SK-N-SH (cell line): ENCODE data around the gene RSRC1. TPM values are rescaled to one million over a fixed set of nuclear protein-coding genes. Genes with fewer than 3 reads are reported as not detected.
A peak's percentile ranks its signal among the peaks of the same experiment; 100 is the strongest.

Experiments
- CTCF ChIA-PET: fragments of 300-600, 350-600 bp; formaldehyde crosslinking; extraction: SDS; loops from one replicate; lab custom pipeline; 2021; lab: Yijun Ruan, JAX
- POLR2A ChIA-PET: fragments of 350-600 bp; sonication (Branson Sonifier 250); formaldehyde crosslinking; extraction: SDS; loops from one replicate; lab custom pipeline; 2020; ENCODE audit warnings: antibody characterized with exemption, inconsistent platforms; lab: Yijun Ruan, JAX
- DNase-seq: peaks from one replicate; pipeline ENCODE4 v3.0.0; 2012
- H2AFZ ChIP-seq: fragments of 200-600 bp; sonication (generic); 2 replicates; pipeline ENCODE4 v1.8.1; 2016; ENCODE audit warnings: antibody characterized with exemption, mild to moderate bottlenecking, low read depth
- H3F3A ChIP-seq: fragments of 200-600 bp; sonication (generic); replicated peaks from 2 replicates; pipeline ENCODE3; 2016; ENCODE audit warnings: antibody characterized with exemption, mild to moderate bottlenecking; ENCODE audit not compliant: insufficient read depth
- H3K27ac ChIP-seq, 2 experiments: fragments of 200-500 bp in 1 of 2; fragments of 200-600 bp in 1 of 2; sonication (Bioruptor generic) in 1 of 2; sonication (generic), shearing (Covaris generic) in 1 of 2; 2 replicates each; pipeline versions ENCODE4 v1.5.1 to v1.6.1; 2014 to 2016; ENCODE audit warnings: low read depth in 2 of 2, inconsistent platforms in 1 of 2, low read length in 1 of 2, mild to moderate bottlenecking in 1 of 2, mixed read lengths in 1 of 2
- H3K27me3 ChIP-seq: fragments of 200-600 bp; sonication (generic), shearing (Covaris generic); 2 replicates; pipeline ENCODE4 v1.6.1; 2016; ENCODE audit warnings: mixed run types; ENCODE audit not compliant: insufficient read depth
- H3K36me3 ChIP-seq, 2 experiments: fragments of 200-500 bp in 1 of 2; fragments of 200-600 bp in 1 of 2; sonication (Bioruptor generic) in 1 of 2; sonication (generic) in 1 of 2; replicated peaks in 1 of 2; 2 replicates each; pipeline versions ENCODE3 to v1.5.1; 2014 to 2016; ENCODE audit warnings: low read length in 1 of 2, mild to moderate bottlenecking in 1 of 2; ENCODE audit not compliant: insufficient read depth in 2 of 2, control insufficient read depth in 1 of 2
- H3K4me1 ChIP-seq, 2 experiments: fragments of 200-500 bp in 1 of 2; fragments of 200-600 bp in 1 of 2; sonication (Bioruptor generic) in 1 of 2; sonication (generic), shearing (Covaris generic) in 1 of 2; 2 replicates each; pipeline versions ENCODE4 v1.5.1 to v1.6.1; 2014 to 2016; ENCODE audit warnings: low read depth in 1 of 2, low read length in 1 of 2, mixed run types in 1 of 2; ENCODE audit not compliant: insufficient read depth in 2 of 2, control insufficient read depth in 1 of 2
- H3K4me2 ChIP-seq: fragments of 200-600 bp; sonication (generic), shearing (Covaris generic); 2 replicates; pipeline ENCODE4 v1.6.1; 2017; ENCODE audit warnings: mixed run types
- H3K4me3 ChIP-seq, 2 experiments: fragments of 200-500 bp in 1 of 2; fragments of 200-600 bp in 1 of 2; sonication (Bioruptor generic) in 1 of 2; sonication (generic), shearing (Covaris generic) in 1 of 2; 2 replicates each; pipeline versions ENCODE4 v1.5.1 to v1.8.1; 2014 to 2016; ENCODE audit warnings: low read depth in 2 of 2, inconsistent platforms in 1 of 2, low read length in 1 of 2, mild to moderate bottlenecking in 1 of 2, mixed read lengths in 1 of 2, moderate library complexity in 1 of 2
- H3K79me2 ChIP-seq: fragments of 200-600 bp; sonication (generic); 2 replicates; pipeline ENCODE4 v1.8.1; 2017; ENCODE audit warnings: mild to moderate bottlenecking; ENCODE audit not compliant: insufficient read depth
- H3K9ac ChIP-seq: fragments of 200-600 bp; sonication (generic); 2 replicates; pipeline ENCODE4 v1.6.1; 2017; ENCODE audit warnings: mixed run types
- H3K9me2 ChIP-seq: fragments of 200-600 bp; sonication (generic); 2 replicates; pipeline ENCODE4 v1.6.1; 2017; ENCODE audit warnings: mixed run types
- H3K9me3 ChIP-seq: fragments of 200-600 bp; sonication (generic); 2 replicates; pipeline ENCODE4 v1.6.1; 2017; ENCODE audit warnings: mixed run types, mild to moderate bottlenecking, moderate library complexity
- H4K20me1 ChIP-seq: fragments of 200-600 bp; sonication (generic); 2 replicates; pipeline ENCODE4 v1.6.1; 2017; ENCODE audit warnings: mild to moderate bottlenecking, mixed run types; ENCODE audit not compliant: insufficient read depth
- CHD2 ChIP-seq: fragments of 150-350 bp; IDR thresholded peaks from 2 replicates; pipeline ENCODE4 v1.6.1; 2018; ENCODE audit warnings: low read length; ENCODE audit not compliant: partially characterized antibody
- ELF1 ChIP-seq: IDR thresholded peaks from 2 replicates; pipeline ENCODE4 v1.4.0; 2012
- EZH2phosphoT487 ChIP-seq: fragments of 200-600 bp; sonication (generic); IDR thresholded peaks from 2 replicates; pipeline ENCODE4 v1.6.1; 2017; ENCODE audit warnings: low read depth, mixed run types, mild to moderate bottlenecking, antibody characterized with exemption, moderate library complexity, borderline replicate concordance
- FOSL2 ChIP-seq: IDR thresholded peaks from 2 replicates; pipeline ENCODE4 v1.4.0; 2012; ENCODE audit warnings: low read depth, mild to moderate bottlenecking, moderate library complexity, borderline replicate concordance
- FOXJ3 ChIP-seq: sonication (generic); formaldehyde crosslinking; IDR thresholded peaks from 2 replicates; pipeline ENCODE4 v1.5.1; 2020; ENCODE audit warnings: mild to moderate bottlenecking, missing genetic modification reagents
- GABPA ChIP-seq: IDR thresholded peaks from 2 replicates; pipeline ENCODE4 v1.4.0; 2012; ENCODE audit warnings: low read depth, mild to moderate bottlenecking
- MEF2A ChIP-seq: IDR thresholded peaks from 2 replicates; pipeline ENCODE4 v1.4.0; 2012; ENCODE audit warnings: low read depth, borderline replicate concordance
- NRF1 ChIP-seq: IDR thresholded peaks from 2 replicates; pipeline ENCODE4 v1.6.1; 2012; ENCODE audit warnings: low read depth, mild to moderate bottlenecking, low read length
- POLR2AphosphoS5 ChIP-seq: IDR thresholded peaks from 2 replicates; pipeline ENCODE4 v1.6.1; 2012; ENCODE audit warnings: low read depth, low read length
- RAD21 ChIP-seq: IDR thresholded peaks from 2 replicates; pipeline ENCODE4 v1.6.1; 2012; ENCODE audit warnings: mild to moderate bottlenecking, low read length
- RCOR1 ChIP-seq: fragments of 150-350 bp; IDR thresholded peaks from 2 replicates; pipeline ENCODE4 v1.6.1; 2017; ENCODE audit warnings: antibody characterized with exemption, low read length
- RXRA ChIP-seq: IDR thresholded peaks from 2 replicates; pipeline ENCODE4 v1.4.0; 2012; ENCODE audit warnings: low read depth, mild to moderate bottlenecking, borderline replicate concordance
- TCF12 ChIP-seq: IDR thresholded peaks from 2 replicates; pipeline ENCODE4 v1.4.0; 2012
- YY1 ChIP-seq: IDR thresholded peaks from 2 replicates; pipeline ENCODE4 v1.4.0; 2012; ENCODE audit warnings: low read depth, mild to moderate bottlenecking
- WGBS: methylation state at CpG from one replicate; pipeline ENCODE4 v1.1.6; 2017; ENCODE audit warnings: low lambda C conversion rate; 5-methylcytosine and 5-hydroxymethylcytosine counted together
- polyA plus RNA-seq, 3 experiments: library from polyadenylated mRNA; depleted of rRNA; stranded (reverse); fragments of >200 nt; gene quantifications; 2 replicates each; pipeline ENCODE4 v1.2.3, GENCODE V29; 2012
- TF ChIP-seq, protein P1 (sequence below): fragments of 150-350 bp; IDR thresholded peaks from 2 replicates; pipeline ENCODE4 v1.6.1; 2016; ENCODE audit warnings: mild to moderate bottlenecking, low read depth, low read length
- TF ChIP-seq, protein P2 (sequence below): fragments of 200-600 bp; sonication (generic); IDR thresholded peaks from 2 replicates; pipeline ENCODE4 v1.6.1; 2017; ENCODE audit warnings: antibody characterized with exemption, mild to moderate bottlenecking, moderate library complexity

RSRC1 gene
- polyA plus RNA-seq, 1 of the 3 experiments (the other 2 are of a cell fraction) = 4.5 TPM

DNA sequence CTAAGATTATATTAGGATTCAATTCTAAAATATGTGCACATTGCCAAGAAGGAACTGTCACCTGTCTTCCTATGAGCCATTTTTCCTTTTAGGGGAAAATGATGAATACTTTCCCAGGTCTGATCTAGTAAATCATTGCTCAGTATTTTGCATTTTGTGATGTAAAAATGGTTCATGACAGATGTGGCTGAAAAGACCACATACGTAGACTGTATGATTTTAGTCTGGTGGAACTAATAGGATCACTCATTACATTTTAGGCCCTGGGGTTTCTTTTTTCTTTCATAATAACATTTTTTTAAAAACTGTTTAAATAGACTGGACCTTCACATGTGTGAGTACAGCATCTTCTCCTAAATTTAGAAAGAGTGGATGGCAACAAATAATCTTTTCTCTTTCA is 259.4 kb downstream of the RSRC1 start (continued):
- TF ChIP-seq, protein P1, sequence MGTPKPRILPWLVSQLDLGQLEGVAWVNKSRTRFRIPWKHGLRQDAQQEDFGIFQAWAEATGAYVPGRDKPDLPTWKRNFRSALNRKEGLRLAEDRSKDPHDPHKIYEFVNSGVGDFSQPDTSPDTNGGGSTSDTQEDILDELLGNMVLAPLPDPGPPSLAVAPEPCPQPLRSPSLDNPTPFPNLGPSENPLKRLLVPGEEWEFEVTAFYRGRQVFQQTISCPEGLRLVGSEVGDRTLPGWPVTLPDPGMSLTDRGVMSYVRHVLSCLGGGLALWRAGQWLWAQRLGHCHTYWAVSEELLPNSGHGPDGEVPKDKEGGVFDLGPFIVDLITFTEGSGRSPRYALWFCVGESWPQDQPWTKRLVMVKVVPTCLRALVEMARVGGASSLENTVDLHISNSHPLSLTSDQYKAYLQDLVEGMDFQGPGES = no peak
- TF ChIP-seq RAD21 (no peak), NRF1 (no peak), FOXJ3 (CRISPR knock-in tag) (no peak), ELF1 (no peak), RCOR1 (no peak)
- TF ChIP-seq, all 33 proteins: peak for 0

DNA sequence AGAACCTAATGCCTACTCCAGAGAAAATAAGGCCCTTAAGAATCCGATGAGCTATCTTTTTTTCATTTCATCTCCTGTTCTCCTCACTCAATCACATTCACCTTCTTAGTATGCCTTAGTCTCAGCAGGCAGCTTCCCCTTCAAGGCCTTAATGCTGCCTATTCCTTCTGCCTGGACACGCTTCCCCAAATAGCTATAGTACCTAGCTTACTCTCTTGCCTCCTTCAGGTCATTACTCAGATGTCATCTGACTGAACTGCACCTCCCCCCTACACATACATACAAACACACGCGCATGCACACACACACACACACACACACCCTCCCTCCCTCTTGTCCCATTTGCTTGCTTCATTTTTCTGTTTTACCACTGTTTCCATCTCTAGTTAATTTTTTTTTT is 269.6 kb downstream of the RSRC1 start:
- no peak for DNase-seq
- peaks cover 0 to 11% of the 10 kb centered on the region in 2 experiments; a peak in 2 of 4 replicates for H3K4me1 ChIP-seq
- TF ChIP-seq NRF1 = no peak
- no peak for TF ChIP-seq RCOR1
- TF ChIP-seq YY1 = no peak
- TF ChIP-seq FOXJ3 (CRISPR knock-in tag) = no peak
- no peak for TF ChIP-seq RXRA
- TF ChIP-seq FOSL2 = no peak
- no peak for TF ChIP-seq GABPA
- no peak for TF ChIP-seq CHD2
- no peak for TF ChIP-seq MEF2A
- TF ChIP-seq POLR2AphosphoS5 = no peak
- no peak for TF ChIP-seq EZH2phosphoT487
- H3K4me2 ChIP-seq = no peak overlapping the region
- no peaks in the 10 kb centered on the region for H3K36me3 ChIP-seq
- no peak overlapping the region for H3K4me3 ChIP-seq
- H3K9me2 ChIP-seq = no peaks in the 10 kb centered on the region
- no peak overlapping the region for H3K9ac ChIP-seq
- H3K79me2 ChIP-seq = no peaks in the 10 kb centered on the region
- H3K27ac ChIP-seq = no peak overlapping the region
- no peaks in the 10 kb centered on the region for H3K9me3 ChIP-seq
- 84% methylated on average over 4 of the region's 4 CpGs for WGBS
- no peaks in the 10 kb centered on the region for H4K20me1 ChIP-seq
- ChIA-PET CTCF (no interaction called here), POLR2A (no interaction called here)
- no peaks in the 10 kb centered on the region for H3K27me3 ChIP-seq
- no peaks in the 10 kb centered on the region for H3F3A ChIP-seq
- H2AFZ ChIP-seq = no peak overlapping the region

DNA sequence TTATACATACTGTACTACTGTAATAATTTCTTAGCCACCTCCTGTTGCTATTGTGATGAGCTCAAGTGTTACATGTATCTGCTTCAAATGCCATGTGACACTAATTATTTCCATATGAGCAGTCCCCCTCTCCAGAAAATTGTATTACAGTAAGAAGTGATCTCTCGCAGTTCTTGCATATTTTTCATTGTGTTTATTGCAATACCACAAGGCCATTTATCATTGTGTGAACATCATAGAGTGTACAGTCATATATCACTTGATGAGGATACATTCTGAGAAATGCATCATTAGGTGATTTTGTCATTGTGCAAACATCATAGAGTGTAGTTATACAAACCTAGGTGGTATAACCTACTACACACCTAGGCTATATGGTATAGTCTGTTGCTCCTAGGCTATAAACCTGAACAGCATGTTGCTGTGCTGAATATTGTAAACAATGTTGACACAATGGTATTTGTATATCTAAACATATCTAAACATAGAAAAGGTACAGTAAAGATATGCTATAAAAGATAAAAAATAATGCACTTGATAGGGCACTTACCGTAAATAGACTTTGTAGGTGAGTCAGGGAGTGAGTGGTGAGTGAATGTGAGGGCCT is 271.5 kb downstream of the RSRC1 start:
- 86% methylated on average over 2 of the region's 2 CpGs for WGBS
- H3K27me3 ChIP-seq = no peaks in the 10 kb centered on the region
- H3K9me2 ChIP-seq = no peaks in the 10 kb centered on the region
- no peak overlapping the region for H3K4me2 ChIP-seq
- no peak overlapping the region for H3K4me3 ChIP-seq
- no peak overlapping the region for H3K9ac ChIP-seq
- H3K4me1 ChIP-seq = peaks cover 0 to 11% of the 10 kb centered on the region in 2 experiments; a peak in 2 of 4 replicates
- no peak overlapping the region for H2AFZ ChIP-seq
- H3K36me3 ChIP-seq = no peaks in the 10 kb centered on the region
- H3K9me3 ChIP-seq = no peaks in the 10 kb centered on the region
- no peaks in the 10 kb centered on the region for H3F3A ChIP-seq
- H3K79me2 ChIP-seq = no peaks in the 10 kb centered on the region
- no peaks in the 10 kb centered on the region for H4K20me1 ChIP-seq
- ChIA-PET POLR2A (no interaction called here), CTCF (interaction anchor here (0.9 kb wide), 1 partner anchor 9 kb away, joined by 3 read pairs; no protein-coding TSS in a partner anchor)
- 0 out of 2 replicates have a peak, but pooled peaks have one; percentile 24 for TF ChIP-seq TCF12
- TF ChIP-seq, protein P2, sequence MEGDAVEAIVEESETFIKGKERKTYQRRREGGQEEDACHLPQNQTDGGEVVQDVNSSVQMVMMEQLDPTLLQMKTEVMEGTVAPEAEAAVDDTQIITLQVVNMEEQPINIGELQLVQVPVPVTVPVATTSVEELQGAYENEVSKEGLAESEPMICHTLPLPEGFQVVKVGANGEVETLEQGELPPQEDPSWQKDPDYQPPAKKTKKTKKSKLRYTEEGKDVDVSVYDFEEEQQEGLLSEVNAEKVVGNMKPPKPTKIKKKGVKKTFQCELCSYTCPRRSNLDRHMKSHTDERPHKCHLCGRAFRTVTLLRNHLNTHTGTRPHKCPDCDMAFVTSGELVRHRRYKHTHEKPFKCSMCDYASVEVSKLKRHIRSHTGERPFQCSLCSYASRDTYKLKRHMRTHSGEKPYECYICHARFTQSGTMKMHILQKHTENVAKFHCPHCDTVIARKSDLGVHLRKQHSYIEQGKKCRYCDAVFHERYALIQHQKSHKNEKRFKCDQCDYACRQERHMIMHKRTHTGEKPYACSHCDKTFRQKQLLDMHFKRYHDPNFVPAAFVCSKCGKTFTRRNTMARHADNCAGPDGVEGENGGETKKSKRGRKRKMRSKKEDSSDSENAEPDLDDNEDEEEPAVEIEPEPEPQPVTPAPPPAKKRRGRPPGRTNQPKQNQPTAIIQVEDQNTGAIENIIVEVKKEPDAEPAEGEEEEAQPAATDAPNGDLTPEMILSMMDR = no peak
- peak overlapping the region in 1 of 2 experiments; percentile 50; a peak in 1 of 4 replicates for H3K27ac ChIP-seq
- no peak for DNase-seq
